ENCODE results near the gene GP5. TPM values are rescaled to one million over a fixed set of nuclear protein-coding genes. Genes with fewer than 3 reads are reported as not detected.
A peak's percentile ranks its signal among the peaks of the same experiment; 100 is the strongest.

The GP5 gene
- polyA plus RNA-seq, 2 of the 4 experiments (the other 2 are of a cell fraction): not detected

DNA sequence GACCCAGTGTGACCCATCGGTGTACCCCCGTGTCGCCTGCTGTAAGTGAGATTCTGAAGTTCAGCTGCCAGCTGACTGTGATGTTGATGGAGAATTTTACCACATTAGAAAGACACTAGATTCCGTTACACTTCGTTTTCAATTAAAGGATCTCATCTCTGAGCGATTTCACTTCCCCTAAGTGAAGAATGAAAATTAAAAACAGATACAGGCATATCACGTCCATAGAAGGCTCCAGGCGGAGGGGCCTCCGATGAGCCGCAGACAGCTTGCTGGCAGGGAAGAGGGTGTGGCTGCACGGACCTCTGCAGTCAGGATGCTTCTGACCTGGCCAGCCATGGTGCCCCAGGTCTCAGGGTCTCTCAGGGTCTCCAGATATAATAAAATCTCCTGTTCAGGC lies 41.4 kb downstream of the GP5 start:
- no peak for FAIRE-seq
- Histone ChIP-seq H3K27ac (no peak overlapping the region), H3K9me3 (no peaks in the 10 kb centered on the region), H3K4me3 (no peak overlapping the region), H3K4me1 (no peaks in the 10 kb centered on the region), H3K4me2 (no peak overlapping the region)
- CTCF ChIA-PET: interaction anchor here (0.5 to 3.8 kb wide), 2 partner anchors 13 kb away, joined by 3 to 32 read pairs; no protein-coding TSS in a partner anchor
- no peak for DNase-seq (ENCODE audit: low read depth in 1 of 2, low spot score in 1 of 2)
- ATAC-seq: no peak
- TF ChIP-seq MAFK (IDR thresholded peaks at IDR 0.05; ENCODE audit: partially characterized antibody) (no peak), ESRRA (IDR thresholded peaks at IDR 0.05; ENCODE audit: borderline replicate concordance, low read length) (no peak), NFE2L2 (conservative IDR thresholded peaks at IDR 0.05; ENCODE audit: low read length) (no peak)
- POLR2A ChIA-PET: no interaction called here
- 61% methylated on average over 11 of the region's 11 CpGs for WGBS (ENCODE audit: missing lambda C conversion rate)

DNA sequence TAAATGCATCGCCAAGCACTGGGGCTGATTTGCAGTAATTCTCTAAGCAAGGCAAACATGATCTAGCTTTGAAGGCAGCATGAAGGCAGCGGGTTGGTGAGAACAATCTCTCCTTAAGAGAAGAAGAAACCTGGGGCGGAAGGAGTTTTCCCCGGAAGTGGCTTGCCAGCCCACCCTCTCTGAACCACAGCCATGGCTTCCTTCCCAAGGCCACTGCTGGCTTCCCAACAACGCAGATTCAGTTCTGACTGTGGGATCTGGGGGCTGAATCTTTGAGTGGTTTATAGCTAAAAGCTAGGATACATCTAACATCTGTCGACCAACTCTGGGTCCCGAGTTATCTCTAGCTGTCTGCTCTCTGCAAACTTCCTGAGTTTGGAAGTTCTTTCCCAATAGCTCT lies 43.7 kb downstream of the GP5 start:
- CTCF ChIA-PET: interaction anchor here (1.4 to 3.8 kb wide), 3 partner anchors 10 to 22 kb away, joined by 4 to 32 read pairs (median 5); no protein-coding TSS in a partner anchor
- ATAC-seq: no peak
- POLR2A ChIA-PET: no interaction called here
- FAIRE-seq: no peak
- 64% methylated on average over 6 of the region's 7 CpGs for WGBS (ENCODE audit: missing lambda C conversion rate)
- Histone ChIP-seq H3K4me2 (no peak overlapping the region), H3K4me3 (no peak overlapping the region), H3K27ac (no peak overlapping the region), H3K4me1 (no peaks in the 10 kb centered on the region), H3K9me3 (no peaks in the 10 kb centered on the region)
- DNase-seq (ENCODE audit: low read depth in 1 of 2, low spot score in 1 of 2): no peak
- TF ChIP-seq FOSB (CRISPR knock-in tag; IDR thresholded peaks at IDR 0.05): no peak

DNA sequence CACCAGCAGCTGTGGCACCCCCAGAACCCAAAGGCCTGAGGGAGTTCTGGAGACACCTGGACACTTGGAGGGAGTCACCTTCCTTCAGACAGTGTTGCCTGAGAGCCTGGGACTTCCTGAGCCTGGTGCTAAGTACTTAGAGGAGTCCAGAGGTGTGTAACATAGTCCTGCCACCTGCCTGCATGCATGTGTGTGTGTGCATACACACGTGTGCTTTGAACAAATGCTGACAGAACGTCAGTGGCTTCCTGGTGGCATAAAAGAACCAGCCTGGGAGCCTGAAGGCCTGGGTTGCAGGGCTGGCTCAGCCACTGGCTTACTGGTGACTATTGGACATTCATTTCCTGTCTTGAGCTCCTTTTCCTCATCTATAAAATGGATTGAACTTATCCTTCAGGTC lies 44.8 kb downstream of the GP5 start:
- CTCF ChIA-PET: interaction anchor here (0.7 to 1.1 kb wide), 2 partner anchors 10 to 21 kb away, joined by 3 to 4 read pairs; no protein-coding TSS in a partner anchor
- TF ChIP-seq, protein P1, sequence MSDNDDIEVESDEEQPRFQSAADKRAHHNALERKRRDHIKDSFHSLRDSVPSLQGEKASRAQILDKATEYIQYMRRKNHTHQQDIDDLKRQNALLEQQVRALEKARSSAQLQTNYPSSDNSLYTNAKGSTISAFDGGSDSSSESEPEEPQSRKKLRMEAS (IDR thresholded peaks at IDR 0.05): no peak
- no peak for TF ChIP-seq RARB (CRISPR knock-in tag; IDR thresholded peaks at IDR 0.05)
- no peak for TF ChIP-seq MAFK (IDR thresholded peaks at IDR 0.05; ENCODE audit: partially characterized antibody)
- TF ChIP-seq KDM5A (IDR thresholded peaks at IDR 0.05): no peak
- TF ChIP-seq CHD4 (IDR thresholded peaks at IDR 0.05; ENCODE audit: borderline replicate concordance): no peak
- TF ChIP-seq RFX5 (IDR thresholded peaks at IDR 0.05): no peak
- TF ChIP-seq HEYL (CRISPR knock-in tag; IDR thresholded peaks at IDR 0.05): no peak
- POLR2A ChIA-PET: no interaction called here
- 21% methylated on average over 2 of the region's 2 CpGs for WGBS (ENCODE audit: missing lambda C conversion rate)
- DNase-seq (ENCODE audit: low read depth in 1 of 2, low spot score in 1 of 2): no peak
- Histone ChIP-seq H3K4me2 (no peak overlapping the region), H3K4me3 (no peak overlapping the region), H3K27ac (no peak overlapping the region), H3K9me3 (no peaks in the 10 kb centered on the region), H3K4me1 (no peaks in the 10 kb centered on the region)
- FAIRE-seq: no peak
- peak in 1 of 2 experiments; percentile 20; a peak in 1 of 6 replicates for ATAC-seq

DNA sequence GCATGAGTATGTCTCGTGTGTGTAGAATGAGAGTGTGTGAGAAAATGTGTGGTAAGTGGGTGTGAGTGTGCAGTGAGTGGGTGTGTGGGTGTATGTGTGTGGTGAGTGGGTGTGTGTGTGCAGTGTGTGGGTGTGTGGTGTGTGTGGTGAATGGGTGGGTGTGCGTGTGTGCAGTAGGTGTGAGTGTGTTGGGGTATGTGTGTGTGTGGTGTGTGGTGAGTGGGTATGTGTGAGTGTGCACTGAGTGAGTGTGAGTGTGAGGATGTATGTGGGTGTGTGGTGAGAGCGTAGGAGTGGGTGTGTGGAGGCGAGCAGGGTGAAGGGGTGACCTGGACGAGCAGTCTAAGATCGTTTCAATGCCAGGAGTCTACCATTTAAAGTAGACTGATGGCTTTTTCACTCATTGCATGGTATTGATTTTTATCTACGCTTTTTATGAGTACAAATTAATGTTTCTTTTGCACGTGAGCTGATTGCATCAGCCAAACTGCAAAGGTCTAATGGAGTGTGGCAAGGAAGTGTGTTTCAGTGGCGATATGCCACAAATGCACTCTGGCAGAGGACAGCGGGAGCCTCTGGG lies 46.3 kb downstream of the GP5 start:
- ATAC-seq (no peak), FAIRE-seq (no peak), DNase-seq (ENCODE audit: low read depth in 1 of 2, low spot score in 1 of 2) (no peak)
- H3K27ac ChIP-seq: no peak overlapping the region
- no peak overlapping the region for H3K4me2 ChIP-seq
- TF ChIP-seq CHD2 (IDR thresholded peaks at IDR 0.05; ENCODE audit: low read length, partially characterized antibody): no peak
- TF ChIP-seq, protein P2, sequence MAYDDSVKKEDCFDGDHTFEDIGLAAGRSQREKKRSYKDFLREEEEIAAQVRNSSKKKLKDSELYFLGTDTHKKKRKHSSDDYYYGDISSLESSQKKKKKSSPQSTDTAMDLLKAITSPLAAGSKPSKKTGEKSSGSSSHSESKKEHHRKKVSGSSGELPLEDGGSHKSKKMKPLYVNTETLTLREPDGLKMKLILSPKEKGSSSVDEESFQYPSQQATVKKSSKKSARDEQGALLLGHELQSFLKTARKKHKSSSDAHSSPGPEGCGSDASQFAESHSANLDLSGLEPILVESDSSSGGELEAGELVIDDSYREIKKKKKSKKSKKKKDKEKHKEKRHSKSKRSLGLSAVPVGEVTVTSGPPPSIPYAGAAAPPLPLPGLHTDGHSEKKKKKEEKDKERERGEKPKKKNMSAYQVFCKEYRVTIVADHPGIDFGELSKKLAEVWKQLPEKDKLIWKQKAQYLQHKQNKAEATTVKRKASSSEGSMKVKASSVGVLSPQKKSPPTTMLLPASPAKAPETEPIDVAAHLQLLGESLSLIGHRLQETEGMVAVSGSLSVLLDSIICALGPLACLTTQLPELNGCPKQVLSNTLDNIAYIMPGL (CRISPR knock-in tag; IDR thresholded peaks at IDR 0.05; ENCODE audit: borderline replicate concordance): no peak
- TF ChIP-seq MAZ (IDR thresholded peaks at IDR 0.05; ENCODE audit: borderline replicate concordance, low read depth, low read length): no peak
- TF ChIP-seq, protein P3, sequence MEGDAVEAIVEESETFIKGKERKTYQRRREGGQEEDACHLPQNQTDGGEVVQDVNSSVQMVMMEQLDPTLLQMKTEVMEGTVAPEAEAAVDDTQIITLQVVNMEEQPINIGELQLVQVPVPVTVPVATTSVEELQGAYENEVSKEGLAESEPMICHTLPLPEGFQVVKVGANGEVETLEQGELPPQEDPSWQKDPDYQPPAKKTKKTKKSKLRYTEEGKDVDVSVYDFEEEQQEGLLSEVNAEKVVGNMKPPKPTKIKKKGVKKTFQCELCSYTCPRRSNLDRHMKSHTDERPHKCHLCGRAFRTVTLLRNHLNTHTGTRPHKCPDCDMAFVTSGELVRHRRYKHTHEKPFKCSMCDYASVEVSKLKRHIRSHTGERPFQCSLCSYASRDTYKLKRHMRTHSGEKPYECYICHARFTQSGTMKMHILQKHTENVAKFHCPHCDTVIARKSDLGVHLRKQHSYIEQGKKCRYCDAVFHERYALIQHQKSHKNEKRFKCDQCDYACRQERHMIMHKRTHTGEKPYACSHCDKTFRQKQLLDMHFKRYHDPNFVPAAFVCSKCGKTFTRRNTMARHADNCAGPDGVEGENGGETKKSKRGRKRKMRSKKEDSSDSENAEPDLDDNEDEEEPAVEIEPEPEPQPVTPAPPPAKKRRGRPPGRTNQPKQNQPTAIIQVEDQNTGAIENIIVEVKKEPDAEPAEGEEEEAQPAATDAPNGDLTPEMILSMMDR (IDR thresholded peaks at IDR 0.05): no peak
- TF ChIP-seq ZSCAN20 (CRISPR knock-in tag; IDR thresholded peaks at IDR 0.05): no peak
- TF ChIP-seq, protein P4, sequence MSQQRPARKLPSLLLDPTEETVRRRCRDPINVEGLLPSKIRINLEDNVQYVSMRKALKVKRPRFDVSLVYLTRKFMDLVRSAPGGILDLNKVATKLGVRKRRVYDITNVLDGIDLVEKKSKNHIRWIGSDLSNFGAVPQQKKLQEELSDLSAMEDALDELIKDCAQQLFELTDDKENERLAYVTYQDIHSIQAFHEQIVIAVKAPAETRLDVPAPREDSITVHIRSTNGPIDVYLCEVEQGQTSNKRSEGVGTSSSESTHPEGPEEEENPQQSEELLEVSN (IDR thresholded peaks at IDR 0.05; ENCODE audit: borderline replicate concordance, low read depth): no peak
- TF ChIP-seq, protein P5, sequence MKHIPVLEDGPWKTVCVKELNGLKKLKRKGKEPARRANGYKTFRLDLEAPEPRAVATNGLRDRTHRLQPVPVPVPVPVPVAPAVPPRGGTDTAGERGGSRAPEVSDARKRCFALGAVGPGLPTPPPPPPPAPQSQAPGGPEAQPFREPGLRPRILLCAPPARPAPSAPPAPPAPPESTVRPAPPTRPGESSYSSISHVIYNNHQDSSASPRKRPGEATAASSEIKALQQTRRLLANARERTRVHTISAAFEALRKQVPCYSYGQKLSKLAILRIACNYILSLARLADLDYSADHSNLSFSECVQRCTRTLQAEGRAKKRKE (CRISPR knock-in tag; IDR thresholded peaks at IDR 0.05; ENCODE audit: low read depth): no peak
- TF ChIP-seq KDM5A (IDR thresholded peaks at IDR 0.05): no peak
- TF ChIP-seq FOXS1 (CRISPR knock-in tag; IDR thresholded peaks at IDR 0.05): no peak
- no peak for TF ChIP-seq NPAS2 (CRISPR knock-in tag; IDR thresholded peaks at IDR 0.05; ENCODE audit: borderline replicate concordance)
- no peak for TF ChIP-seq JUN (IDR thresholded peaks at IDR 0.05)
- no peak for TF ChIP-seq POLR2A (IDR thresholded peaks at IDR 0.05; ENCODE audit: low read length)
- TF ChIP-seq, protein P6, sequence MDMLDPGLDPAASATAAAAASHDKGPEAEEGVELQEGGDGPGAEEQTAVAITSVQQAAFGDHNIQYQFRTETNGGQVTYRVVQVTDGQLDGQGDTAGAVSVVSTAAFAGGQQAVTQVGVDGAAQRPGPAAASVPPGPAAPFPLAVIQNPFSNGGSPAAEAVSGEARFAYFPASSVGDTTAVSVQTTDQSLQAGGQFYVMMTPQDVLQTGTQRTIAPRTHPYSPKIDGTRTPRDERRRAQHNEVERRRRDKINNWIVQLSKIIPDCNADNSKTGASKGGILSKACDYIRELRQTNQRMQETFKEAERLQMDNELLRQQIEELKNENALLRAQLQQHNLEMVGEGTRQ (IDR thresholded peaks at IDR 0.05): no peak
- WGBS (ENCODE audit: missing lambda C conversion rate): 80% methylated on average over 10 of the region's 10 CpGs
- H3K4me3 ChIP-seq: no peak overlapping the region
- CTCF ChIA-PET: no interaction called here
- H3K9me3 ChIP-seq: no peaks in the 10 kb centered on the region
- H3K4me1 ChIP-seq: no peaks in the 10 kb centered on the region
- POLR2A ChIA-PET: no interaction called here

All from A549 (cell line).